Endothelial cell (in vitro differentiated cells): Measurements from ENCODE around the gene ZFP91. TPM values are rescaled to one million over a fixed set of nuclear protein-coding genes. Genes with fewer than 3 reads are reported as not detected.

Source experiments
- DNase-seq: peaks from one replicate; pipeline ENCODE4 v3.0.0; 2021; ENCODE audit warnings: low spot score
- H3K27ac Mint-ChIP-seq: one replicate; pipeline ENCODE4 v1.8.0; 2021; ENCODE audit warnings: mixed read lengths, inconsistent platforms; ENCODE audit not compliant: unreplicated experiment
- H3K27me3 Mint-ChIP-seq: one replicate; pipeline ENCODE4 v1.8.0; 2021; ENCODE audit warnings: mild to moderate bottlenecking, moderate library complexity, mixed read lengths, inconsistent platforms; ENCODE audit not compliant: unreplicated experiment
- H3K36me3 Mint-ChIP-seq: one replicate; pipeline ENCODE4 v1.8.0; 2021; ENCODE audit warnings: mild to moderate bottlenecking, low read depth, mixed read lengths, inconsistent platforms; ENCODE audit not compliant: unreplicated experiment
- H3K4me1 Mint-ChIP-seq: one replicate; pipeline ENCODE4 v1.8.0; 2021; ENCODE audit warnings: mild to moderate bottlenecking, mixed read lengths, inconsistent platforms; ENCODE audit not compliant: unreplicated experiment
- H3K4me3 Mint-ChIP-seq: one replicate; pipeline ENCODE4 v1.8.0; 2021; ENCODE audit warnings: mild to moderate bottlenecking, mixed read lengths, inconsistent platforms; ENCODE audit not compliant: unreplicated experiment
- H3K9me3 Mint-ChIP-seq: one replicate; pipeline ENCODE4 v1.8.0; 2021; ENCODE audit warnings: mixed read lengths, inconsistent platforms; ENCODE audit not compliant: unreplicated experiment
- total RNA-seq: library from RNA; stranded (reverse); fragmentation: NEBNext Ultra II Directional; extraction: Animal tissue kit (Norgen Biotek cat#: 25700); gene quantifications from one replicate; pipeline ENCODE4 v1.2.1, GENCODE V29; 2021; ENCODE audit not compliant: unreplicated experiment
- TF ChIP-seq, protein P1 (sequence below): fragments of 200-600 bp; sonication (generic); IDR thresholded peaks from one replicate; pipeline ENCODE4 v1.5.0; 2021; ENCODE audit warnings: antibody characterized with exemption; ENCODE audit not compliant: unreplicated experiment

The ZFP91 gene
- total RNA-seq, 1 donor from 2014 or later, result 28.4 TPM

DNA sequence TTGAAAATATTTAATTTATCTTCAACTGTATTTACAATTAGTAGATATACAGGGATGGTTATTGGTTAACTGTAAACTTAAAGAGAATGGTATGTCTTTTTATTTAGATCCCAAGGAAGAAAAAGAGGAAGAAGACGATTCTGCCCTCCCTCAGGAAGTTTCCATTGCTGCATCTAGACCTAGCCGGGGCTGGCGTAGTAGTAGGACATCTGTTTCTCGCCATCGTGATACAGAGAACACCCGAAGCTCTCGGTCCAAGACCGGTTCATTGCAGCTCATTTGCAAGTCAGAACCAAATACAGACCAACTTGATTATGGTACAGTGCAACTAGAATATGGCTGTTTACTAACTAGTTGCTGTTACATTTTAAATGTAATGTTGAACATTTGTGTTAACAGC, 30.9 kb downstream of the ZFP91 start:
- no peak overlapping the region for H3K4me3 Mint-ChIP-seq
- peaks cover 16% of the 10 kb centered on the region for H3K36me3 Mint-ChIP-seq
- no peak for DNase-seq
- H3K9me3 Mint-ChIP-seq, result no peaks in the 10 kb centered on the region
- H3K27me3 Mint-ChIP-seq, result no peaks in the 10 kb centered on the region
- H3K27ac Mint-ChIP-seq, result no peak overlapping the region
- H3K4me1 Mint-ChIP-seq, result peaks cover 7% of the 10 kb centered on the region
- TF ChIP-seq, protein P1, sequence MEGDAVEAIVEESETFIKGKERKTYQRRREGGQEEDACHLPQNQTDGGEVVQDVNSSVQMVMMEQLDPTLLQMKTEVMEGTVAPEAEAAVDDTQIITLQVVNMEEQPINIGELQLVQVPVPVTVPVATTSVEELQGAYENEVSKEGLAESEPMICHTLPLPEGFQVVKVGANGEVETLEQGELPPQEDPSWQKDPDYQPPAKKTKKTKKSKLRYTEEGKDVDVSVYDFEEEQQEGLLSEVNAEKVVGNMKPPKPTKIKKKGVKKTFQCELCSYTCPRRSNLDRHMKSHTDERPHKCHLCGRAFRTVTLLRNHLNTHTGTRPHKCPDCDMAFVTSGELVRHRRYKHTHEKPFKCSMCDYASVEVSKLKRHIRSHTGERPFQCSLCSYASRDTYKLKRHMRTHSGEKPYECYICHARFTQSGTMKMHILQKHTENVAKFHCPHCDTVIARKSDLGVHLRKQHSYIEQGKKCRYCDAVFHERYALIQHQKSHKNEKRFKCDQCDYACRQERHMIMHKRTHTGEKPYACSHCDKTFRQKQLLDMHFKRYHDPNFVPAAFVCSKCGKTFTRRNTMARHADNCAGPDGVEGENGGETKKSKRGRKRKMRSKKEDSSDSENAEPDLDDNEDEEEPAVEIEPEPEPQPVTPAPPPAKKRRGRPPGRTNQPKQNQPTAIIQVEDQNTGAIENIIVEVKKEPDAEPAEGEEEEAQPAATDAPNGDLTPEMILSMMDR, result no peak

GRCh38 chr11:58613228-58613627, 34.4 kb downstream of the ZFP91 start:
- Mint-ChIP-seq H3K36me3 (peaks cover 29% of the 10 kb centered on the region), H3K4me1 (peaks cover 7% of the 10 kb centered on the region), H3K27ac (no peak overlapping the region), H3K4me3 (no peak overlapping the region), H3K9me3 (no peaks in the 10 kb centered on the region), H3K27me3 (no peaks in the 10 kb centered on the region)
- TF ChIP-seq, protein P1, result no peak
- no peak for DNase-seq

GRCh38 chr11:58615559-58615958, 36.7 kb downstream of the ZFP91 start:
- no peak overlapping the region for H3K27ac Mint-ChIP-seq
- H3K36me3 Mint-ChIP-seq, result peaks cover 33% of the 10 kb centered on the region
- no peak for DNase-seq
- H3K9me3 Mint-ChIP-seq, result no peaks in the 10 kb centered on the region
- peaks cover 2% of the 10 kb centered on the region for H3K27me3 Mint-ChIP-seq
- H3K4me3 Mint-ChIP-seq, result no peak overlapping the region
- TF ChIP-seq, protein P1, result no peak
- no peaks in the 10 kb centered on the region for H3K4me1 Mint-ChIP-seq

DNA sequence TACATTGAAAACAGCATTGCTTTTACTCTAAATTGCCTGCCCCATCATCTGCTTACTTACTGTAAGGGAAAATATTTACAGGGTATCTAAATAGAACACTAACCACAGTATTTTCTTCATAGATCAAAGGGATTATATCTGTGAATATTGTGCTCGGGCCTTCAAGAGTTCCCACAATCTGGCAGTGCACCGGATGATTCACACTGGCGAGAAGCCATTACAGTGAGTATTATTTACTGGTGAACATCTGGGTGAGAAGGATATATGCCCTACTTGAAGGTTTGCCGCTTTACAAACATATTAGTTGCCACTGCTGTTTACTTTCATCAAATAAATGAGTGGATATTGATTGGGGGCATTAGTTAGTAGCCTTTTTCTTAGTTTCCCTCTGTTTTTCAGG, 37.7 kb downstream of the ZFP91 start:
- H3K36me3 Mint-ChIP-seq, result peaks cover 29% of the 10 kb centered on the region
- no peaks in the 10 kb centered on the region for H3K4me1 Mint-ChIP-seq
- H3K9me3 Mint-ChIP-seq, result no peaks in the 10 kb centered on the region
- no peak for DNase-seq
- TF ChIP-seq, protein P1, result no peak
- peaks cover 2% of the 10 kb centered on the region for H3K27me3 Mint-ChIP-seq
- no peak overlapping the region for H3K4me3 Mint-ChIP-seq
- no peak overlapping the region for H3K27ac Mint-ChIP-seq

GRCh38 chr11:58617976-58618557, 39.2 kb downstream of the ZFP91 start:
- Mint-ChIP-seq H3K9me3 (no peaks in the 10 kb centered on the region), H3K4me1 (no peaks in the 10 kb centered on the region), H3K27me3 (peaks cover 2% of the 10 kb centered on the region), H3K27ac (peak overlapping the region; percentile 39), H3K4me3 (peak overlapping the region; percentile 19), H3K36me3 (peaks cover 35% of the 10 kb centered on the region)
- TF ChIP-seq, protein P1, result no peak
- no peak for DNase-seq
